Choroid plexus epithelial cell (primary cell): ENCODE data around the gene TUFM.

Experiments
- DNase-seq: peaks from one replicate; pipeline ENCODE4 v3.0.0-alpha.2; 2010; ENCODE audit warnings: low read depth
- H3K4me3 ChIP-seq: 2 replicates; pipeline ENCODE4 v1.5.1; 2011; ENCODE audit warnings: low read depth, mild to moderate bottlenecking, control low read depth, low read length, moderate library complexity
- CTCF ChIP-seq: conservative IDR thresholded peaks from 2 replicates; pipeline ENCODE4 v1.5.1; 2011; ENCODE audit warnings: low read depth, mild to moderate bottlenecking, control low read depth, inconsistent platforms, low read length, moderate library complexity

Gene TUFM

DNA sequence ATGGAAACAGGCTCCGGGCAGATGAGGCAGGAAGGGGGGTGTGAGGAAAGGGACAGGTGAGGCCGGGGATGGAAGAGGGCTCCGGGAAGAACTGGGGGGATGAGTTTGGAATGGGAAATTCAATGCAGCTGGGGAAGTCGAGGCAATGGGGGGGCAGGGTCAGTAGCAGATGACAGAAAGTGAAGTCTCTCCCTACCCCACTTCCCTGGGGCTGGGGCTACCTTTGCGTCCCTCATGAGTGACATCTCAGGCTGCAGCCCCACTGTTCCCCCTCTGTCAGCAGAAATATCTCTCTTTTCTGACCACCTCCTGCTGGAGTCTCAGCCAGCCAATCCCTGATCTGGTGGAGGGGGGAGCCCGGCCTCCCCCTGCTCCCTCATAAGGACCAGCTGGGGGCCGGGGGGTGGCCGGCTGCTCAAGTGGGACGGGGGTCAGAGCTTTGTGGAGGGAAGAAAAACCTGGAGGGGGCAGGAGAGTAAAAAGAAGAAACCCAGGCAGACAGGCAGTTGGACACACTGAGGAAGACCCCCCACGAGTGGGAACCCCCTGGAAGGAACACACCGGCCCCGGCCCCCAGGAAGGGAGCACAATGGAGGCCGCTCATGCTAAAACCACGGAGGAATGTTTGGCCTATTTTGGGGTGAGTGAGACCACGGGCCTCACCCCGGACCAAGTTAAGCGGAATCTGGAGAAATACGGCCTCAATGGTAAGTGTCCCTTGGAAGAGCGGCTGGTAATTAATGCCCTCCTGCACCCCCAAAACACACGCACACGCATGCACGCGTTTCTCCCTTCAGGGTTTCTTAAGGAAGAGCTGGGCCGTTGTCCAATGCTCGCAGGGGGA, 32.2 kb upstream of the TUFM start, which contains the start of gene ATP2A1:
Gene ATP2A1, plus strand, starts transcription at position 406 of the 844 bp plus-strand sequence. Its CDS starts 184 bp downstream, at position 590.
- TF ChIP-seq CTCF = no peak
- no peak for DNase-seq
- peak within 1 kb of the TSS; percentile 70 for H3K4me3 ChIP-seq

DNA sequence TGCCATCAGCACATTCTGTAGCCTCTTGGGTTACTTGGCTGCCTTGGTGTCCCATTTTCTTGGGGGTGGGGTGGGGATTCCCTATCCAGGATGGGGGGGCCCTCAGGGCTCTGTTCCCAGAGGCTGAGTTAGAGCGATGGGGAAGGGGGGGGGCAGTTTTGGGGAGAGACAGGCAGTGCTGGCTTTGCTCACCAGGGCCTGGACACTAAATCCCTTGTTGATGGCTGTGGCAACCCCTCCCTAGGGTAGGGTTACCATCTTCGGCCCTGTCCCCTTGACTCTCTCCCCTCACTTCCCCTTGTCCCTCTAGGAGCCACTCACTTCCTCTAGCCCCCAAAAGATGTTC, 31.5 kb upstream of the TUFM start:
- no peak for DNase-seq
- TF ChIP-seq CTCF = no peak
- H3K4me3 ChIP-seq = no peak overlapping the region

GRCh38 chr16:28876973-28877654, 31.0 kb upstream of the TUFM start:
- no peak for DNase-seq

GRCh38 chr16:28876019-28876659, 30.0 kb upstream of the TUFM start:
- DNase-seq = no peak

More at GRCh38 chr16:28876973-28877654, 31.0 kb upstream of the TUFM start:
- H3K4me3 ChIP-seq = no peak overlapping the region
- no peak for TF ChIP-seq CTCF

GRCh38 chr16:28875134-28876018, 29.2 kb upstream of the TUFM start:
- no peak overlapping the region for H3K4me3 ChIP-seq
- no peak for DNase-seq
- TF ChIP-seq CTCF = no peak

More at GRCh38 chr16:28876019-28876659, 30.0 kb upstream of the TUFM start:
- H3K4me3 ChIP-seq = no peak overlapping the region
- TF ChIP-seq CTCF = no peak

DNA sequence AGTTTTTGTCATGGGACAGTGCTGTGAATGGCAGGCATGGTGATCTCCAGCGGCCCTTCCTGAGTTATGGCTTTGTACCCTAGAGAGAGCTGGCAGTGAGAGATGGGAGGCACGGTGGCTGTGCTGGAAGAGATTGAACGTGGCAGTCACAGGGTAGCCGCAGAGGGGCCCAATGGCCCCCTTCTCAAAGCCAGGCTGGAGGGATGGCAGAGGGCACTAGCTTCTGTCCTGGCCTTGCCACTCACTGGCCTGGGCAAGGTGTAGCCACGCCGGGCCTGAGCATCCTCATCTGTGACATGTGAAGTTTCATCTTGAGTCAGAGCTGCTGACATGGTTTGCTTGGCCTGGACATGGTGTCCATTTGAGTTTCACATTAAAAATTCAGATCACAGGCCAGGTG, 28.3 kb upstream of the TUFM start:
- H3K4me3 ChIP-seq = no peak overlapping the region
- no peak for TF ChIP-seq CTCF
- DNase-seq = no peak
